ENCODE results near the gene ACD.

DNA sequence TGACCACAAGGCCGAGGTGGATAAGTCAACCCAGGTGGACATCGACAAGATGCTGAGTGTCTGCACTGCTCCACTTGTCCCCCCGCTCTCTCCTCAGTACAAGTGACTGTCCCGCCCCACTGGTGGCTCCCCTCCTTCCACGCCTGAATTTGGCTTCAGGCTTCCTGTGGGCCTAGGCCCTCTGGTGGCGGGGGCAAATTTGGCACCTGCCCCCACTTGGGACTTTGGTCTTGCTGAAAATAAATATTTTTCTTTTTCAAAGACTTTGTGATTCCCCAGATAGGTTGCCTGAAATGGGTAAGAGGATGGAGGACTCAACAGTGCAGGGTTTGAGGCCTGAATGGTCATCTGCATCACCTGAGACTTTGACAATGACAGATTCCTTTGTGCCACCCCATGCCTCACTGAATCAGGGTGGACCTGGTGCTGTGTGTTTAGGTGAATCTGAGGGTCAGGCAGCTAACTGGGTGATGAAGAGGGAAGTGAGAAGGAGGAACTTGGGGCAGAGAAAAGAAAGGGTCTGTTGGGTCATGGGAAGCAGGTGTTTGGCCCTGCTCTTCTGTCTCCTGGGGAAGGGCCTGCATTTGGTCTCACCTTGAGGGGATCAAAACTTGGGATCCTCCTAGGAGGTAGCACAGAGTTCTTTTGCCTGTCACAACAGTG, 8.6 kb upstream of the ACD start:
- TF ChIP-seq SPI1 (IDR thresholded peaks at IDR 0.05; ENCODE audit: low read depth, low read length) (peak; percentile 53; the same call in 1 of the 2 replicates), POLR2A (IDR thresholded peaks at IDR 0.05; ENCODE audit: low read depth, low read length) (no peak), PAX5 (IDR thresholded peaks at IDR 0.05; ENCODE audit: insufficient read depth, low read length, severe bottlenecking) (no peak), POLR2AphosphoS5 (IDR thresholded peaks at IDR 0.05; ENCODE audit: low read depth, low read length) (no peak)
